GM23248 (cell line): Measurements from ENCODE around the gene RANBP10. TPM values are rescaled to one million over a fixed set of nuclear protein-coding genes. Genes with fewer than 3 reads are reported as not detected.

ENCODE experiments used
- DNase-seq: peaks from one replicate; pipeline ENCODE4 v3.0.0-alpha.2; 2015
- H2AFZ ChIP-seq: fragments of 200-600 bp; sonication (generic); 2 replicates; pipeline ENCODE4 v1.6.1; 2016; ENCODE audit warnings: antibody characterized with exemption
- H3F3A ChIP-seq: fragments of 200-600 bp; sonication (generic); 2 replicates; pipeline ENCODE4 v1.6.1; 2016; ENCODE audit warnings: mild to moderate bottlenecking, antibody characterized with exemption, mixed run types; ENCODE audit not compliant: insufficient read depth
- H3K27ac ChIP-seq: fragments of 200-600 bp; sonication (generic); 2 replicates; pipeline ENCODE4 v1.5.1; 2016; ENCODE audit warnings: mild to moderate bottlenecking
- H3K27me3 ChIP-seq: fragments of 200-600 bp; sonication (generic); replicated peaks from 2 replicates; pipeline ENCODE4 v1.6.1; 2016; ENCODE audit warnings: mild to moderate bottlenecking; ENCODE audit not compliant: insufficient read depth
- H3K36me3 ChIP-seq: fragments of 200-600 bp; sonication (generic); 2 replicates; pipeline ENCODE4 v1.6.1; 2016; ENCODE audit warnings: low read depth, mild to moderate bottlenecking
- H3K4me1 ChIP-seq: fragments of 200-600 bp; sonication (generic); 2 replicates; pipeline ENCODE4 v1.6.1; 2016; ENCODE audit warnings: mild to moderate bottlenecking; ENCODE audit not compliant: insufficient read depth
- H3K4me2 ChIP-seq: fragments of 200-600 bp; sonication (generic); one replicate; pipeline ENCODE4 v1.6.1; 2016; ENCODE audit warnings: mild to moderate bottlenecking; ENCODE audit not compliant: unreplicated experiment
- H3K4me3 ChIP-seq: fragments of 200-600 bp; sonication (generic); 2 replicates; pipeline ENCODE4 v1.5.1; 2016; ENCODE audit warnings: mild to moderate bottlenecking
- H3K79me2 ChIP-seq: fragments of 200-600 bp; sonication (generic); 2 replicates; pipeline ENCODE4 v1.6.1; 2016; ENCODE audit warnings: mild to moderate bottlenecking; ENCODE audit not compliant: insufficient read depth
- H3K9ac ChIP-seq: fragments of 200-600 bp; sonication (generic); 2 replicates; pipeline ENCODE4 v1.6.1; 2016; ENCODE audit warnings: mild to moderate bottlenecking
- H3K9me2 ChIP-seq: fragments of 200-600 bp; sonication (generic); 2 replicates; pipeline ENCODE4 v1.6.1; 2016; ENCODE audit warnings: mixed run types, mild to moderate bottlenecking, moderate library complexity; ENCODE audit not compliant: insufficient read depth
- H3K9me3 ChIP-seq: fragments of 200-600 bp; sonication (generic); one replicate; pipeline ENCODE4 v1.6.1; 2017; ENCODE audit warnings: low read depth
- H4K20me1 ChIP-seq: fragments of 200-600 bp; sonication (generic); 2 replicates; pipeline ENCODE4 v1.6.0; 2016; ENCODE audit not compliant: insufficient read depth
- EZH2 ChIP-seq: fragments of 200-600 bp; sonication (generic); IDR thresholded peaks from 2 replicates; pipeline ENCODE4 v1.6.1; 2018; ENCODE audit warnings: antibody characterized with exemption, mild to moderate bottlenecking; ENCODE audit not compliant: insufficient read depth, poor library complexity, severe bottlenecking
- EZH2phosphoT487 ChIP-seq: fragments of 200-600 bp; sonication (generic); IDR thresholded peaks from 2 replicates; pipeline ENCODE4 v1.6.1; 2018; ENCODE audit warnings: antibody characterized with exemption, moderate library complexity, mild to moderate bottlenecking, low read depth; ENCODE audit not compliant: insufficient read depth
- WGBS, 2 experiments: methylation state at CpG; one replicate each; pipeline ENCODE4 v1.1.6; 2015 to 2017; ENCODE audit warnings: low lambda C conversion rate in 2 of 2, low coverage in 1 of 2; ENCODE audit errors: missing lambda C conversion rate in 2 of 2; 5-methylcytosine and 5-hydroxymethylcytosine counted together
- in situ Hi-C: fragments of 300-500 bp; cut with MboI; formaldehyde crosslinking; loops from 2 replicates; pipeline ENCODE4 v1.15.0; 2020
- polyA plus RNA-seq: library from polyadenylated mRNA; unstranded; fragments of >200 nt; fragmentation: Nextera tagmentation; extraction: Ambion mirVana; gene quantifications from 2 replicates; pipeline ENCODE4 v1.2.1, GENCODE V29; 2016
- total RNA-seq: library from RNA; depleted of rRNA; stranded (reverse); fragments of >200 nt; shearing (Covaris generic); gene quantifications from 2 replicates; pipeline ENCODE4 v1.2.3, GENCODE V29; 2014

Gene RANBP10
- total and polyA plus RNA-seq, 2 experiments from 2014 or later, result 2.4 to 5.8 TPM

DNA sequence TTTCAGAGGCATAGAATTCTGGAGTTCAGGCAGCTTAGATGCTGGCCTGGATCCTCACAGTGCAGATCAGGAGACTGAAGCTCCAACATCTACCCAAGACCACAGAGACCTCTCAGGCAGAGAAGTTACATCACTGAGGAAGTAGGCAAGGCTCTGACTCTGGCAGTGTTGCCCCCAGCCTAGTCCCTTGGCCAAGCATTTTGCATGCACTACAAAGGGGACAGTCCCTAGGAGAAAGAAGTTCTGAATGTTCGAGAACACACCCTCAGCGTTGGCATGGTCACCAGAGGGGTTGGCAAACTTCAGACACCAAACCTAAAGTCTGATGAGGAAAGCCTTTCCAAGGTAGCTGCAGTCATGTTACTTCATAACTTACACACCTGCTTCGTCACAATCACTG lies 2.5 kb downstream of the RANBP10 start:
- Histone ChIP-seq H3K9ac (no peak overlapping the region), H4K20me1 (no peaks in the 10 kb centered on the region; the same call in 1 of the 2 replicates), H2AFZ (no peak overlapping the region), H3K27me3 (no peaks in the 10 kb centered on the region), H3K9me2 (no peaks in the 10 kb centered on the region), H3F3A (no peaks in the 10 kb centered on the region), H3K4me2 (no peak overlapping the region), H3K4me3 (no peak overlapping the region), H3K9me3 (no peaks in the 10 kb centered on the region), H3K27ac (no peak overlapping the region), H3K4me1 (peaks cover 14% of the 10 kb centered on the region), H3K36me3 (no peaks in the 10 kb centered on the region), H3K79me2 (peaks cover 69% of the 10 kb centered on the region)
- DNase-seq, result no peak
- TF ChIP-seq EZH2phosphoT487 (no peak), EZH2 (no peak)
- in situ Hi-C loops, result loop anchor here (10.0 kb wide), 1 partner anchor 129 kb away; no protein-coding TSS in a partner anchor
- 66% methylated on average over 3 of the region's 3 CpGs for WGBS, 2 experiments

DNA sequence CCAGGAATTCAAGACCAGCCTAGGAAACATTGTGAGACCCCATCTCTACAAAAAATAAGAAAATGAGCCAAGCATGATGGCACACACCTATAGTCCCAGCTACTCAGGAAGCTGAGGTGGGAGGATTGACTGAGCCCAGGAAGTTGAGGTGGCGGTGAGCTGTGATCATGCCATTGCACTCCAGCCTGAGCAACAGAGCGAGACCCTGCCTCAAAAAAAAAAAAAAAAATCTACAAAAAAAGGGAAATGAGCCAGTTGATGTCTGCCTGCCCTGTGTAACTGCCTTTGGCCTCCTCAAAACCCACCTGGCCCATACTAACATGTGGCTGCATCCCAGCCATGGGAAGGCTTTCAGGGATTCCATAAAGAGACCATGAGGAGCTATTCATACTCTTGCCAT lies 4.5 kb downstream of the RANBP10 start:
- Histone ChIP-seq H3K27me3 (no peaks in the 10 kb centered on the region), H3K4me2 (no peak overlapping the region), H3K4me3 (no peak overlapping the region), H3K9me3 (no peaks in the 10 kb centered on the region), H3K4me1 (peaks cover 14% of the 10 kb centered on the region), H4K20me1 (no peaks in the 10 kb centered on the region; the same call in 1 of the 2 replicates), H3K36me3 (no peaks in the 10 kb centered on the region), H3K9me2 (no peaks in the 10 kb centered on the region), H3F3A (no peaks in the 10 kb centered on the region), H3K27ac (no peak overlapping the region), H3K79me2 (peaks cover 86% of the 10 kb centered on the region), H3K9ac (no peak overlapping the region), H2AFZ (no peak overlapping the region)
- TF ChIP-seq EZH2phosphoT487 (no peak), EZH2 (no peak)
- 97 to 100% methylated on average over 2 of the region's 2 CpGs for WGBS, 2 experiments
- DNase-seq, result no peak
- in situ Hi-C loops, result loop anchor here (10.0 kb wide), 1 partner anchor 127 kb away; no protein-coding TSS in a partner anchor

DNA sequence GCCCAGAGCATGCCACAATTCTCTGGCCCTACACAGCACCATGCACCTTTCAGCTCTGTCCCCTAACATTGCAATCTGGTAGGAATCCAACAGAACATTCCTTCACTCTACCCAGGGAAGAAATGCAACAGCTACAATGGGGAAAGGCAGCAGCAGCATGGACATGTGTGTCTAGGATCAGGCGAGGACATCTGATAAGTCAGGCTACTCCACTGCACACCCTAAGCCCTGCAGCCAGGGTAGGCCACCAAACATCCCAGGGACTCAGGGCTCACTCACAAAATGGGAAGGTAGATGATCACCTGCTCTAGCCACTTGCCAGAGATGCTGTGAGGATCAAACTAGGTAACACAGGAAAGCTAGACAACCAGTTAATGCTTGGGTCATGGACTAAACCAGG lies 5.1 kb downstream of the RANBP10 start:
- Histone ChIP-seq H3K9me3 (no peaks in the 10 kb centered on the region), H3K4me3 (no peak overlapping the region), H3K9me2 (no peaks in the 10 kb centered on the region), H3K79me2 (peaks cover 91% of the 10 kb centered on the region), H4K20me1 (no peaks in the 10 kb centered on the region; the same call in 1 of the 2 replicates), H3K4me1 (peaks cover 14% of the 10 kb centered on the region), H3K9ac (no peak overlapping the region), H3K27me3 (no peaks in the 10 kb centered on the region), H3K4me2 (no peak overlapping the region), H3F3A (no peaks in the 10 kb centered on the region), H3K27ac (no peak overlapping the region), H2AFZ (no peak overlapping the region), H3K36me3 (no peaks in the 10 kb centered on the region)
- TF ChIP-seq EZH2, result no peak
- TF ChIP-seq EZH2phosphoT487, result no peak
- in situ Hi-C loops, result loop anchor here (10.0 kb wide), 1 partner anchor 126 kb away; no protein-coding TSS in a partner anchor
- 100% methylated on average over 1 of the region's 1 CpG for WGBS, 2 experiments
- DNase-seq, result no peak

DNA sequence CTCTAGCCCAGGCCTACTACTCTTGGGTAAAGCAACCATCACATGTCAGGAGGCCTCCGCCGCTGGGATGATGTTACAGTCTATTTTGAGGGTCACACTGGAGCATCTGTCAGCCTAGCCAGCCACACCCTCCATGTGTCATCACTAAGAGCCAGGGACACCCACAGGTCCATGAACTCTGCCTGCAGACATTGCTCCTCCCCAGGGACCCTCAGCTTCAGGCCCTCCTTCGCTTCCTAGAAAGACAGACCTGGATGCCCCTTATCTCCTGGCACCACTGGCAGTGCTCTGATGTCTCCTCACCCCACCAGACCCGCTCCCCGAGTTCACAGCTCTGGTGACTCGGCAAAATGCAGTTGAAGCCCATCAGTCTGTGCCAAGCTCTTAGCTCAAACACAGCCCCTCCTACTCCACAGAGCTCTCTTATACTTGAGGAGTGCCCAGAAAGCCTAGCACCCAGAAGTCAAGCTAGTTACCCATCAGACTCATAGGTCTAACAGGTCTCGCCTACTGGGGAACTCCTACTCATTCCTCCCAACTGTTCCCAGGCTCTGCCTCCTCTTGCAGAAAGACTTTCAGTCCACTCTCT lies 5.9 kb downstream of the RANBP10 start:
- H3K79me2 ChIP-seq, result peaks cover 84% of the 10 kb centered on the region
- H3K9me3 ChIP-seq, result no peaks in the 10 kb centered on the region
- H3K4me3 ChIP-seq, result no peak overlapping the region
- no peak overlapping the region for H3K27ac ChIP-seq
- H3K27me3 ChIP-seq, result no peaks in the 10 kb centered on the region
- no peak for TF ChIP-seq EZH2phosphoT487
- no peak for TF ChIP-seq EZH2
- in situ Hi-C loops, result loop anchor here (10.0 kb wide), 1 partner anchor 126 kb away; no protein-coding TSS in a partner anchor
- H3F3A ChIP-seq, result no peaks in the 10 kb centered on the region
- no peak overlapping the region for H3K4me2 ChIP-seq
- WGBS, 2 experiments, result 62 to 72% methylated on average over 7 of the region's 7 CpGs
- peak; percentile 57 for DNase-seq
- H4K20me1 ChIP-seq, result no peaks in the 10 kb centered on the region; the same call in 1 of the 2 replicates
- no peaks in the 10 kb centered on the region for H3K9me2 ChIP-seq
- no peaks in the 10 kb centered on the region for H3K36me3 ChIP-seq
- H3K4me1 ChIP-seq, result peaks cover 12% of the 10 kb centered on the region
- H3K9ac ChIP-seq, result no peak overlapping the region
- H2AFZ ChIP-seq, result no peak overlapping the region
